Measurements from ENCODE around the gene CCL26.
A peak's percentile ranks its signal among the peaks of the same experiment; 100 is the strongest.

Gene CCL26, protein sequence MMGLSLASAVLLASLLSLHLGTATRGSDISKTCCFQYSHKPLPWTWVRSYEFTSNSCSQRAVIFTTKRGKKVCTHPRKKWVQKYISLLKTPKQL

DNA sequence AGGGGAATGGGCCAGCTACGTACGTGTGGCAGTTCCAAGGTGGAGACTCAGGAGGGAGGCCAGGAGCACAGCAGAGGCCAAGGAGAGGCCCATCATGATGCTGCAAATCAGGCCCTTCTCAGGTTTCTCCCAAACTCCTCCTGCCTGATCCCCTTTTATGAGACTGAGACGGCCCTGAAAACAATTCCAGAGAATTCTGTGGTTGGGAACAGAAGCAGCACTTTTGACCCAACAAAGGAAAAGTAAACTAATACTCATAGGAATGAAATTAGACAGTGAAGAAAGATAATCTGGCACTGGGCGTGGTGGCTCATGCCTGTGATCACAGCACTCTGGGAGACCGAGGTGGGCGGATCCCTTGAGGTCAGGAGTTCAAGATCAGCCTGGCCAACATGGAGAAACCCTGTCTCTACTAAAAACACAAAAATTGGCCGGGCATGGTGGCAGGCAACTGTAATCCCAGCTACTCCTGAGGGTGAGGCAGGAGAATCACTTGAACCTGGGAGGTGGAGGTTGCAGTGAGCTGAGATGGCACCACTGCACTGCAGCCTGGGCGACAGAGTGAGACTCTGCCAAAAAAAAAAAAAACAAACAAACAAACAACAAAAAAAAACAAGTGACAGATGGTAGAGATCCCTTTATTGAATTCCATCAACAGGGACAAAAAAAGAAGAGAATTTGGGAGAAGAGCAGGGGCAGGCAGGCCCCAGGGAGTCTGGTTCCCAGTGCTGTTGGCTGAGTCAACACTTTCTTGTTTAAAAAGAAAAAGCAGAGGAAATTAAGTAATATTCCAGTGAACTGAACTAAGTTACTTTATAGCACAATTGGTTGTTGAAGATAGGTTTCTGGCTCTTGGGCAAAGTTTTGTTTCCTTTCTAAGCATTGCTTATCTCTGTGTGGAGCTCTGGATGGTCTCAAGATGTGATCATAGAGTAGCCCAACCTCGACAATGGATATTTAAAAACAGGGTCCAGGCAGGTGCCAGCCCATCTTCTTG, at the start of gene CCL26:
Gene CCL26, minus strand, starts transcription at position 131 of the 997 bp plus-strand sequence. Its CDS starts 35 bp downstream, at position 96.
- no peak for DNase-seq (ENCODE audit: low spot score)

DNA sequence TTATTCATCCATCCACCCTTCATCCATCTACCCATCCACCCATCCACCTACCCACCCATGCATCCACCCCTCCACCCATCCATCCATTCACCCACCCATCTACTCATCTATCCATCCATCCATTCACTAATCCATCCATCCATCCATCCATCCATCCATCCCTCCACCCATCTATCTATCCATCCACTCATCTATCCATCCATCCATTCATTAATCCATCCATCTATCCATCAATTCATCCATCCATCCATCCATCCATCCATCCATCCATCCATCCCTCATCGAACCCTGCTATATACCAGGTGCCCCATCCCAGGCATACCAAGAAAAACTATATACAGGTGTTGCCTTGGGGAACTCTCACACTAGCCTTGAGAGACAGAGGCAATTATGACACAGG, 48.7 kb upstream of the CCL26 start:
- no peak for DNase-seq (ENCODE audit: low spot score)

DNA sequence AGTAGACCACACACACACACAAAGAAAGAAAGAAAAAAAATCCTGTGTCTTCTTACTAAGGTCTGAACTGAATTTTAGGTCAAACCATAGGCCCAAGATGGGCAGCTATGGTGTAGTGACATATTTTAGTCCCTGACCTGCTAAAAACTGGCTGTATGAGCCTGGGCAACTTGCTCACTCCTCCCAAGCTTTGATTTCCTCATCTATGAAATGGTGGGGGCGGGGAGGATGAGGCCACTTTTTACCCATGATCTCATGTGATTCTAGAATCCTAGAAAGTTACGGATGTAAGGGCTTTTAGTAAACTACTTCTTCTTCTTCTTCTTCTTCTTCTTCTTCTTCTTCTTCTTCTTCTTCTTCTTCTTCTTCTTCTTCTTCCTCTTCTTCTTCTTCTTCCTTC, 47.7 kb upstream of the CCL26 start:
- DNase-seq (ENCODE audit: low spot score), result no peak

DNA sequence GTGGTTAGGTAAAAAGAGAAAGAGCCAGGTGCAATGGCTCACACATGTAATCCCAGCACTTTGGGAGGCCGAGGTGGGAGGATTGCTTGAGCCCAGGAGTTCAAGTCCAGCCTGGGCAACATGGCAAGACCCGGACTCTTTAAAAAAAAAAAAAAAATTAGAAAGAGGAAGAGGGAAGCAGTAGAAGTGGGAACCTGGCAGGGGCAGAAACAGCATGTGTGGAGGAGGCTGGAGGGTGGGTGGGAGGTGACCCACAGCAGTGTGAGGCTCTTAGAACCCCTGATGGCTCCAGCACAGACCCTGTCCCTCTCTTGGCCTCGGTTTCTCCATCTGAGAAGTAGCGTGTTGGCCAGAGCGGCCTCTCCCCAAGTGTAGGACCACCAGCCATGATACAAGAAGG, 46.5 kb upstream of the CCL26 start:
- no peak for DNase-seq (ENCODE audit: low spot score)

DNA sequence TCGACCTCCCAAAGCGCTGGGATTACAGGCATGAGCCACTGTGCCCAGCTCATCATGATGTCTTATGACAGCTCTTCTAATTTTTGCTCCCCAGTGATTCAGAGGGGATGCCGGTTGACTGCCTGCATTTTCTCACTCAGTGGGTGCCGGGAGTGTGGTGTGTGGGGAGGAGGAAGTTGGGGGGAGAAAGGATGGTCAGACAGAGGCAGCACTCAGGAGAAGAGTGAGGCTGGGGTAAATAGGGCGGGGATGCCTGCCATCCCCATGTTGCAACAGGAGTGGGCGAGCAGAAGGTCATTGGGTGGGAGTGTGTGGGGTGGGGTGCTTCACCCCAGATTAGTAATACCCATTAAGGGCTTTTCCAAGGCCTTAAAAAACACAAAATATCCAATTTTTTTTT, 45.1 kb upstream of the CCL26 start:
- DNase-seq (ENCODE audit: low spot score), result no peak

DNA sequence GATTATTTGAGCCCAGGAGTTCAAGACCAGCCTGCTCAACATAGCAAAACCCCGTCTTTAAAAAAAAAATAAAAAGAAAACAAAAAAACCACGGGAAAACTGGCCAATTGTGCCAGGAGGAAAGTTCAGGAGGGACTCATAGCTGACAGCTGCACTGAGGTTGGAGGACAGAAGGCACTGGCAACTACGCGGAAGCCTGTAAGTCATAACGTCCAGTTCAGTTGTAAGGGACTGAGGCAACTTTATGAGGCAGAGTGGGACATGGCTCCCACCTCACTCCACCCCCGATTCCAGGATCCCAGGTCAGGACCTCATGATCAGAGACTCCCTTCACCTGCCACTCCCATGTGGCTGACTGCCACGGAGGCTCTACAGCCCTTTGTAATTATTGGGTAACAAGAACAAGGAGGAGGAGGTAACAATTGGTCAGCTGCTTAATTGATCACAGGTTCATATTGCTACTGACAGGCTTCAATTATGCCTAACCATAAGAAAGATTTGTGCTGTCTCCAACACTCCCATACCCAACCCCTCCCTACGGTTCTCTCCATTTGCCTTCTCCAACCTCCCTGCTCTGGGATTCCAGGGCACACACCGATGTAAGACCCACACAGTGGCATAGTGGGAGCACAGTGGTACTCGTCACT, 43.5 kb upstream of the CCL26 start:
- DNase-seq (ENCODE audit: low spot score), result no peak

DNA sequence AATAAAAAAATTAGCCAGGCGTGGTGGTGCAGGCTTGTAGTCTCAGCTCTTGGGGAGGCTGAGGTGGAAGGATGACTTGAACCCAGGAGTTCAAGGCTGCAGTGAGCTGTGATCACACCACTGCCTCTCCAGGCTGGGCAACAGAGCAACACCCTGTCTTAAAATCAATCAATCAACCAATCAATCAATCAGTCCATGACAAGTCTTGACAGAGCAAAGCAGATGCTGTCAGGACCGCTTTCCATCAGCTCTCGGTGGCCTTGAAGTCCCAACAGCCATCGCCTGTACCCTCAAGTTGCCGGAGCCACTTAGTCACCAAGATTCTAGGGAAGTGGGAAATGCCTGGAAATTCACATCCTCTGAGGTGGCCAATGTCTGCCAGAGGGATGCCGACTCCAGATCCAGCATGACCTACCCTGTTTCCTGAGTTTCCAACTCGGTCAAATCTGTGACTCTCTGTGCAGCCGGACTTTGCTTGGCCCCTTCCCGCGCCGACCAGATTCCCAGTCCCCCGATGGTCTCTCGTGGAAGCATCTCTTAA, 42.5 kb upstream of the CCL26 start:
- no peak for DNase-seq (ENCODE audit: low spot score)

DNA sequence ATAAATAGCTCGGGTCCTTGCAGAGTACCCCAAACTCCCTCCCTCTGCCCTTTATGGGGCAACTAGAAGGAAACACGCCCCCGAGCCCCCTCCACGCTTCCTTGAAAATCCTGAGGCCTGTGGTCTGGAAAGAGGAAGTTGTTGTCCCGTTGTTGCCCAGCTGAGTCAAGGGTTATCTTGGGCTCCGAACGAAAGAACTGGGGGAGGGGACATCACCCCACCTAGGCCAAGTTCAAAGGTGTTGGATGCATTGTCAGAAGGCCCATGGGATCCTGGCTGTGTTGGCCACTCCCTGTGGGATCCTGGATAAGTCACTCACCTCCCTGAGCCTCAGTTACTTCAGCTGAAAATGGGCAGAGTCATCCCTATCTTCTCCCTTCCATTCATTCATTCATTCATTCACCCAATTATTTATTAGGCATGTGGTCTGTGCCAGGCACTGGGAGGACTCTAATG, 41.8 kb upstream of the CCL26 start, which contains the start of gene CCL24:
Gene CCL24, minus strand, starts transcription at position 26 of the 456 bp plus-strand sequence. CDS start 91 bp downstream, outside the sequence.
- DNase-seq (ENCODE audit: low spot score), result no peak

DNA sequence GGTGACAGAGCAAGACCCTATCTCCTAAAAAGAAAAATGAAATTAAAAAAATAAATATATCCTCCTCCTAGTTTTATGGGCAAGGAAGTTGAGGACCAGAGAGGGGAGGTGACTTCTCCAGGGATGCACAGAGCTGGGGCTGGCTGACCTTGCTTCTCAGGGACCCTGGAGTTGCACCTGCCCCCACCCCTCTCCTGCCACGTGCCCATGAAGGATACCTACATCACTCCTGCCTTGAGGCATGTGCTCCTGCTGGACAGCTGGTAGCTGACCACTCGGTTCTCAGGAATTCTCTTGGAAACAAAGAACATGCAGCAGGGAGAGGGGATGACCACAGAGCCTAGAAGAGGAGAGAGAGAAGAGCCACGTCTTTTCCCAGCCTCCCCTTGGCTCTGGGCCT, 41.1 kb upstream of the CCL26 start:
- no peak for DNase-seq (ENCODE audit: low spot score)

DNA sequence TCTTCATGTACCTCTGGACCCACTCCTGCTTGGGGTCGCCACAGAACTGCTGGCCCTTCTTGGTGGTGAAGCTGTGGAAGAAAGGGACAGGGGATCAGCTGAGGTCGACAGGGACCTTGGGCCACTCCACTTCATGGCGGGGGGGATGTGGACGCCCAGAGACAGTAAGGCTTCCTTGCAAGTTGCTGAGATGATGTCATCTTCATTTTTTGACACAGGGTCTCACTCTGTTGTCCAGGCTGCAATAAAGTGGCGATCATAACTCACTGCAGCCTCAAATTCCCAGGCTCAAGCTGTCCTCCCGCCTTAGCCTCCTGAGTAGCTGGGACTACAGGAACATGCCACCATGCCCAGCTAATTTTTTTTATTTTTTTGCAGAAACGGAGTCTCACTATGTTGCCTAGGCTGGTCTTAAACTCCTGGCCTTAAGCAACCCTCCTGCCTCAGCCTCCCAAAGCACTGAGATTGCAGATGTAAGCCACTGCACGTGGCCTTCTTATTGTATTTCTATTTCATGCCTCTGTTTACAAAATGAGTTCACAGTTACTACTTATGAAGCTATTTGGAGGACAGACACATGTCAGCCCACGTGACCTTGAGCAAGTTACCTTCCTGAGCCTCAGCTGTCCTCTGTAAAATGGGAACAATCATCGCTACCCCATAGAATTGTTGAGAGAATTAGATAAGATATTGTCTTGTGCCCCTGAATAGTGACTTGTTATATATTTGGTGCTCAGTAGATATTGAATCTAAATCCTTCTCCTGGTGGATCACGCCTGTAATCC, 40.1 kb upstream of the CCL26 start:
- DNase-seq (ENCODE audit: low spot score), result no peak

DNA sequence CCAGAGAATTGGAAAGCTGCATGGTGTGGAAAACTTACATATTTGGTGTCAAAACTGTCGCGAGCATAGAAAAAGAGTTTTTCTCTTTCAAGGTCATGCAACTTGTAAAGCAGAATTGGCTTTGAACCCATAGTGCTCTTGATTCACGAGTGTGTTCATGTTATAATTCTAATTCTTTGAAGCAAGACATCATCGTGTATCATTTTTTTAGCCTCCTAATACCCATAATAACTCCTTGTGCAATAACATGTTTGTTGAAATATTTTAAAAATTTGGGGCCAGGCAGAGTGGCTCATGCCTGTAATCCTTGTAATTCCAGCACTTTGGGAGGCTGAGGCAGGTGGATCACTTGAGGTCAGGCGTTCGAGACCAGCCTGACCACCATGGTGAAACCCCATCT, 37.4 kb upstream of the CCL26 start:
- DNase-seq (ENCODE audit: low spot score), result no peak

DNA sequence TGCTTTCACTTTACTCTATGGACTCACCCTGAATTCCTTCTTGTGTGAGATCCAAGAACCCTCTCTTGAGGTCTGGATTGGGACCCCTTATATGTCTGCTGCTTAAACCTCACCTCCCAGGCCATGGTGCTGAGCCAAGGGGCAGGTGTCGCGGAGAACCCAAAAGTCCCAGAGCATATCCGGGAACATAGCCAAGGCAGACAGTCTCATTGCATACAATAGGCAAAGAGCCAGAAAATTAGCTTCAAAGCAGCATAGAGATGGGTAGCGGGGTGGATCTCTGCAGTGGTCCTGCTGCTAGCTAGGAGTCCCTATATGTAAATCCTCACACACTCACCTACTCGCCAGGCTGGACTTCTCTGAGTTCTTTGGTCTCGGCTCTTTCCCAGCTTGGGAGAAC, 36.1 kb upstream of the CCL26 start:
- DNase-seq (ENCODE audit: low spot score), result no peak

DNA sequence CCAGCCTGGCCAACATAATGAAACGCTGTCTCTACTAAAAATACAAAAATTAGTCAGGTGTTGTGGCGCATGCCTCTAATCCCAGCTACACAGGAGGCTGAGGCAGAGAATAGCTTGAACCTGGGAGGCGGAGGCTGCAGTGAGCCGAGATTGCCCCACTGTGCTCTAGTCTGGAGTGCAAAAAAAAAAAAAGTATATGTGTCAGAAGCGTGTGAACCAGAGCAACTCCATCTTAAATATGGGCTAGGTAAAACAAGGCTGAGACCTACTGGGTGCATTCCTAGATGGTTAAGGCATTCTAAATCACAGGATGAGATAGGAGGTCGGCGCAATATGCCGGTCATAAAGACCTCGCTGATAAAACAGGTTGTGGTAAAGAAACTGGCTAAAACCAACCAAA, 35.4 kb upstream of the CCL26 start:
- no peak for DNase-seq (ENCODE audit: low spot score)

DNA sequence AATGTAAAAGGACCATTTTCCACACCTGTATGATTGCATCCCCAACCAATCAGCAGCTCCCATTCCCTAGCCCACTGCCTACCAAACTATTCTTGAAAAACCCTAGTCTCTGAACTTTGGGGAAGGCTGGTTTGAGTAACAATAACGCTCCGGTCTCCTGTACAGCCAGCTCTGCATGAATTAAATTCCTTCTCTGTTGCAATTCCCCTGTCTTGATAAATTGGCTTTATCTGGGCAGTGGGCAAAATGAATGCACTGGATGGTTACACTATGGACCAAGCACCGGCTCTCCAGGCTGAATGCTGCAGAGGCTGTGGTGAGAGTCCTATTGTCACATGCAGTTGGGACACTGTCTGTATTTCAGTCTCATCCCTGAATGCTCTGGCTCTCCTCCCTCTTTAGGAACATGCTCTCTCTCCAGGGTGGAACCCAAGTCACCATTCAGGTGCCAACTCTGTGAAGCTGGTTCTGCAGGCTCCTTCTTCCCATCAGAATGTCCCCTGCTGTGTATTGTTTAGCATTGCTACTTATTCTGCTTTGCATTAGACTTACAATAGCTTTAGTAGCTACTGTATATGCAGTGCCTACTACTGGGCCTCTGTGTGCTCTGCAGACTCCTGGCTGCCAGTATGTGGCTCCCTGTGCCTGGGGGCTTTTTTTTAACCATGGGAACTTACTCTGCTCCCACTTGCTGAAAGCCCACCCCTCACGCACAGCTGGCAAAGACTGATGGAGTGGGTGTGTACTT, 34.7 kb upstream of the CCL26 start:
- DNase-seq (ENCODE audit: low spot score), result no peak

DNA sequence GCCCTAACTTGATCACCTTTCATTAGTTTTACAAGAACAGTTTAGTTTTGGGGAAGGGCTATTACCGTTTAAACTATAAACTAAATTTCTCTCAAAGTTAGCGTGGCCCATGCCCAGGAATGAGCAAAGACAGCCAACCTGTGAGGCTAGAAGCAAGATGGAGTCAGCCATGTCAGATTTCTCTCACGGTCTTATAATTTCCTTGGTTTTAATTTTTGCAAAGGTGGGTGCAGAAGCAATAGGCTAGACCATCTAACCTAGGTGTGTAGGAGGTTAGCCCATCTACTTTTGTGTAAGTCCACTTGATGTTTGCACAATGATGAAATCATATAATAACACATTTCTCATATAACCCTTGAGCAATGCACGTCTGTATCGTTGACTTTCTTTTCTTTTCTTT, 32.7 kb upstream of the CCL26 start:
- DNase-seq (ENCODE audit: low spot score), result no peak

DNA sequence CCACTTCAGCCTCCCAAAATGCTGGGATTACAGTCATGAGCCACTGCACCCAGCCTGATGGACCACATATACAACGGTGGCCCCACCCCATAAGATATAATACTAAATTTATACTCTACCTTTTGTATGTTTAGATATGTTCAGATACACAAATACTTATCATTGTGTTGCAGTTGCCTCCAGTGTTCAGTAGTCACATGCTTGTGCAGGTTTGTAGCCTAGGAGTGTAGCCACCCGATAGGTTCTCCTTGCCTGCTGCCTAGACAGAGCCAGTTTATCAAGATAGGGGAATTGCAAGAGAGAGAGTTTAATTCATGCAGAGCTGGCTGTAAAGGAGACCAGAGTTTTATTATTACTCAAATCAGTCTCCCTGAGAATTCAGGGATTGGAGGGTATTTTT, 32.0 kb upstream of the CCL26 start:
- no peak for DNase-seq (ENCODE audit: low spot score)

DNA sequence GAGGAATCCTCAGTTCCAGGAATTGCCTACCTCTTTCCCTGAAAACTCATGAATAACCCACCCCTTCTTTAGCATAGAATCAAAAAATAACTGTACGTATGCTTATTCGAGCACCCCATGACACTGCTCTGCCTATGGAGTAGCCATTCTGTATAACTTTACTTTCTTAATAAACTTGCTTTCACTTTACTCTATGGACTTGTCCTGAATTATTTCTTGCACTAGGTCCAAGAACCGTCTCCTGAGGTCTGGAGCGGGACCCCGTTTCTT, 30.5 kb upstream of the CCL26 start:
- no peak for DNase-seq (ENCODE audit: low spot score)

DNA sequence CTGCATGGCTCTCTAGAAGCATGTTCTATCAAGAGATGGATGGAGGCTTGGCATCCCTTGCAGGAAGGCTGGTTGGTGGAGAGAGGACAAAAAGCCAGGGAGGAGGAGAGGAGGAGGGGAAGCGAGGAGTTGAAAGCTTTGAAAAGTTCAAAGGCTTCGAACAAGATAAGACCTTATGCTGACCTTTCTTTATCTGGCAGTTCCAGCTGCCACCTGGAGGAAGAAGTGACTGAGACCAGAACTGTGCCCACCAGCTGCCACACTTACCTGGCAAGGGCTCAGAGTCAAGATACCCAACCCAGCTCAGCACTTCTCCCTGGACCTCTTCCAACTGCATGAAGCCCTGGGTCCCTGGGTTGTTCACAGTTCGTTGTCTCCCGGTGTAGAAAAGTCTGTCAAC, 26.8 kb upstream of the CCL26 start:
- peak; percentile 22 for DNase-seq (ENCODE audit: low spot score)

DNA sequence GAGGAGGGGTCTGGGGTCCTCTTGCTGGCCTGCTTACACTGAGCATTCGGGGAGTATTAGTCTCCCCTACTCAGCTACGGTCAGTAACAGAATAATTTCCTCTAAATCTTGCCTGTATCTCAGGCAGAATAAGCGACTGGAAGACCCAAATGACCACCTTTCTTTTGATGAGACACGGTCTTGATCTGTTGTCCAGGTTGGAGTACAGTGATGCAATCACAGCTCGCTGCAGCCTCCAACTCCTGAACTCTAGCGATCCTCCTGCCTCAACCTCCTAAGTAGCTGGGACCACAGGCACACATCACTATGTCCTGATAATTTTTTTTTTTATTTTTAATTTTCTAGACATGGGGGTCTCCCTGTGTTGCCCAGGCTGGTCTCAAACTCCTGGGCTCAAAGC, 24.4 kb upstream of the CCL26 start:
- DNase-seq (ENCODE audit: low spot score), result no peak

DNA sequence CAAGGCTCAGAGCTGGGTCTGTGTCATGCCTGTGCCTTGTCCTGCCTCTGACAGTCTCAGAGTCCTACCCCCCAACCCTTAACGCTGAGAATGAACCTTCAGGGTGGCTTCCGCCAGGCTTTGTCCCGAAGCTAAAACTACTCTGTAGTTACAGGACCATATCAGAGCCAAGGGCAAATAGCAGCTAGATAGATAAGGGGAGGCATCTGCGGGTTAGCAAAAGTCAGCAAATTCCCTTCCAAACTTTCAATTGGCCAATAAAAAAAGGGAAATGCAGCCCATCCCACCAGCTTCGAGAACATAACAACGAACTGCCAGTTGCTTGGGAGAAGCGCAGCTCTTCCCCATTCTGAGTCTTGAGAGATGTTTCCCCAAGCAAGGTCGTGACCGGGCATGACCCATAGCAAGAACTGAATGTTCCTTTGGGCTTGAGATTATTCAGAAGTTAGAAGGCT, 23.8 kb upstream of the CCL26 start:
- DNase-seq (ENCODE audit: low spot score), result no peak

DNA sequence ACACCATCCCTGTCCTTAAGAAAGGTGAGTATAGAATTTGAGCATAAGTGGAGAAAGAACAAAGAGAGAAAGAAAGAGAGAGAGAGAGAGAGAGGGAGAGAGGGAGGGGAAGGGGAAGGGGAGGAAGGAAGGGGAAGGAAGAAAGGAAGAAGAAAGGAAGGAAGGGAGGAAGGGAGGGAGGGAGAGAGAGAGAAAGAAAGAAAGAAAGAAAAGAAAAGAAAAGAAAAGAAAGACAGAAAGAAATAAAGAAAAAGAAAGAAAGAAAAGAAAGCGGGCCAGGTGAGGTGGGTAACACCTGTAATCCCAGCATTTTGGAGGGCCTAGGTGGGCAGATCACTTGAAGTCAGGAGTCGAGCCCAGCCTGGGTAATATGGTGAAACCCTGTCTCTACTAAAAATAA, 21.7 kb upstream of the CCL26 start:
- DNase-seq (ENCODE audit: low spot score), result no peak

Data from NAMALWA (cell line).